ENCODE results near the gene DCXR.

Gene DCXR

DNA sequence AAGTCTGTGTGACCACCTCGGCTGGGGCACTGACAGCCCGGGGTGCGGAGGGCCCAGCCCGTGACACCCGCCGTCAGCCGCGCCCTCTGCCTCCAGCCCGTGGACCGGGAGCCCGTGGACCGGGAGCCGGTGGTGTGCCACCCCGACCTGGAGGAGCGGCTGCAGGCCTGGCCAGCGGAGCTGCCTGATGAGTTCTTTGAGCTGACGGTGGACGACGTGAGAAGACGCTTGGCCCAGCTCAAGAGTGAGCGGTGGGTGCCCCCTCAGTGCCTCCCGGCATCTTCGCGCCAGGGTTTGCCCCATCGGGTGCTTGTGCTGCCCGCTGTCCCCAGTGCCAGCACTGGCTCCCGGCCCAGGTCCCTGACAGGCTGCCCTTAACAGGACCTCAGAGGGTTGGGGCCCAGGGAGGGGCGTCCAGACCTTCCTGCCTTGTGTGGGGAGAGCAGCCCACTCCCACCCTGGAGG is 28.5 kb downstream of the DCXR start:
- no peak for DNase-seq

DNA sequence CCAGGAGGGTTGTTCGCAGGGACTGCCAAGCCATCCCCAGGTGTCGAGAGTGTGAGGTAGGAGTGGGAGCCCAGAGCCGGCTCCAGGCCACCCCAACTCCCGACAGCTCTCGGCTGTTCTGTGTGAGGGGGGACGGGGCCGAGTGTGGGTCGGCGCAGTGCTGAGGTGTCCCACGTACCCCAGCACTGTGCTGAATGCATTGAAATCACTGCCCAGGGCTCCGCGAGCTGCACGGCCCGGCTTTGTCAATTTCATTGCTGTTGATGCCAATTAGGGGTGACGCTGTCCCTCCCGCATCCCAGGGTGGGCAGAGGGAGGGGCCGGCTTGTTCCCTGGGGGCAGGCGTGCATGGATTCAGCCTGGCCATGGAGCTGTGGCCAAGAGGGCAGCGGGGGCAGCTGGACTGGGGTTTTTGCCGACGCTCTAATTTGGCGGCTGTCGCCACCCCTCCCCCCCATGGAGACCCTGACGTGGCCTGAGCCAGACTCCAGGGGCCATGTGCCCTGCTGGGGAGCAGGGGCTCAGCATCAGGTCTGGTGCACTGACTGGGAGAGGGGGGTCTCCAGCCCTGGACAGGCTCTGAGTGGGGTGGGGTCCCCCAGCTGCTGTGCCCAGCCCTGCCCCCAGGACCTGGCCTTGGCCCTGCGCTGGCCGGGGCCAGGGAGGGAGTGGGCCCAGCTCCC is 29.1 kb downstream of the DCXR start:
- DNase-seq = no peak

DNA sequence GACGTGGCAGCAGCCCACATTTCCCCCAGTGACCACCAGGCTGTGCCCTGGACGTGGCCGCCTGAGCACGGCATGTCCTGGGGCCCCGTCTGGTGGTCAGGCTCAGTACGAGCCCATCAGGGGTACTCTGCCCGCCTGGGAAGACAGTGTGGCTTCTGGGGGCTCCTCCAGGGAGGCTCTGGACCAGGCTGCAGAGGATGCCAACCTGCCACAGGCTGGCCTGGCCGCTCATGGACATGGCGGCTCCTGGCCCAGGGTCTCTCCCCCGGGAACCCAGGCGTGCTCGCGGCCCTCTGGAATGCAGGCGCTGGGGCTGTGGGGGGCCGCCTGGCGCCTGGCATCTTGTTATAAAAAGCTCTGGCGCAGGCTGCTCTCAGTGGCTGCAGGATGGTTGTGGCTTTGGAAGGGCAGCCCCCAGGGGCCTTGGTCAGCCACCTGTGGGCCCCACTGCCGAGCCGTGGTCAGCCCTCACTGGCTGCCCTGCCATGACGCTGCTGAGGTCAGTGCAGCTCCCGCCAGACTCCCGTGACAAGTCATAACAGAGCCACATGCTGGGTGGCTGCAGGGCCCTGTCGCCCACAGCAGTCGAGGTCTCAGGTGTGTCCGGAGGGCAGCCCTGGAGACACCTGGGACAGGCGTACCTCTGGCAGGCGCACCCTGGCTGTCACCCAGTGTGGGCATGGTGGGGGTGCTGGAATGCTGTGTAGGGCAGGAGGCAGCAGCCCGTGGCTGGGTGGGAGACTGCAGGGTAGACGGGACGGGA is 29.8 kb downstream of the DCXR start:
- no peak for DNase-seq

DNA sequence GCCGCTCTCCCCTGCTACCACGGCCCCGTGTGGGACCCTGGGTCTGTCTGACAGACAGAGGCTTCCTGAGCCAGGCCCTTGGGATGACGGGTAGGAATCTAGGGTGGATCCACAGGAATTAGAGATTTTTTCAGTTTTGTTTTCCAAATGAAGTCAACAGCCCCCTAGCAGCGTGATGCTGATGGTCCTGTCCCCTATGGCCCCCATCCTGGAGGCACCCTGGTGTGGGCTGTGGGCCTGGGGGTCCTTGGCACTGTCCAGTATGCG is 30.3 kb downstream of the DCXR start:
- no peak for DNase-seq

DNA sequence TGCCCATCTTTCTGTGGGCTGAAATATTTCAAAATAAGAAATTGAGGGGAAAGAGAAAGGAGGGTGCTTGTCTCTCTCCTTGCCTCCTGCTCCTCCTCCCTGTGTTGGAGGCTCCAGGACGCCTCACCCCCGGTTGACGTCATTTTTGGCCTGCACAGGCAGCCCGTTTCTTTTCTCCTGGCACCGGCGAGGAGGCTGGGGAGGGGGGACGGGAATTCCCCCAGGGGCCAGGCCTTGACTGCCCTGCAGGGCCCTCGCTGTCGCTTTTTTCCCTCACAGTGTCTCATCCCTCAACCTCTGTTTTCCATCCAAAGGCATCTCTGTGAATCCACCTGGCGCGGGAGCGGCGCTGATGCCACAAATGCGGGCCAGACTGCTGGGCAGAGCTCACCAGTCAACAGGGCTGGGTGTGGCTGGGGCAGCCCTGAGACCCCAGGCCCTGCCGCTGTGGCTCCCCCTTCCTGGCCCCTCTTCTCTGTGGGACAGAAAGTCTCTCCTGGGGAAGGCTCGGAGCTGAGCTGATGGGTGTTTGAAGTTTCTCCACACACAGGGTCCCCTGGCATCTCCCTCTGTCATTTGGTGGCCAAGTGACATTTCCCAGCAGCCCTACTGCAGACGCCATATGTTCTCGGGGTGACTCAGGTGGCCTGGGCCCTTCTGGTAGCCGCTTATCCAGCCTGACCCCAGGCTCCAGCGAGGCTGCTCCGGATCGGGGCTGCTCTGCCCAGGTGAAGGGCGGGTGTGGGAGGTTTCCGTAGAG is 30.8 kb downstream of the DCXR start:
- DNase-seq = no peak

DNA sequence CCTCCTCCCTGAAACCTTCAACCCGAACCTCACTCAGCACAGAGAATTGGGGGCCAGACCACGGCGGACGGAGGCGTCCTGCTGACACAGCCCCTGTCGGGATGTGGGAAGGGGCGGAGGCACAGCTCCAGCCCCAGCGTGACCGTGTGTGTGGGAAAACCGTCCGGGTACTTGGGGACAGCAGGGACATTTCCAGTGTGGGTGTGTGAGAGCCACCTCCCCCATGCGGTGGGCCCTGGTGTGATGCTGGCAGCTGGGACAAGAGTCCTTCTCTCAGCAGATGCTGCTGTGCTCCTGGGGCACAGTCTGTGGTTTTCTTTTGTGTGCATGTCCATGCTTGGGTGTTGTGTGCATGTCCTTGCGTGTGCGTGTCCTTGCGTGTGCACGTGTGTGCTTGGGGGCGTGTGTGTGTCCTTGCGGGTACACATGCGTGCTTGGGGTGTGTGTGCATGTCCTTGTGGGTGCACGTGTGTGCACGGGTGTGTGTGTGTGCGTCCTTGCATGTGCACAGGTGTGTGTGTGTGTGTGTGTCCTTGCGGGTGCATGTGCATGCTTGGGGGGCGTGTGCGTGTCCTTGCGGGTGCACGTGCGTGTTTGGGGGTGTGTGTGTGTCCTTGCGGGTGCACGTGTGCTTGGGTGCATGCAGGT is 31.7 kb downstream of the DCXR start:
- DNase-seq = no peak

DNA sequence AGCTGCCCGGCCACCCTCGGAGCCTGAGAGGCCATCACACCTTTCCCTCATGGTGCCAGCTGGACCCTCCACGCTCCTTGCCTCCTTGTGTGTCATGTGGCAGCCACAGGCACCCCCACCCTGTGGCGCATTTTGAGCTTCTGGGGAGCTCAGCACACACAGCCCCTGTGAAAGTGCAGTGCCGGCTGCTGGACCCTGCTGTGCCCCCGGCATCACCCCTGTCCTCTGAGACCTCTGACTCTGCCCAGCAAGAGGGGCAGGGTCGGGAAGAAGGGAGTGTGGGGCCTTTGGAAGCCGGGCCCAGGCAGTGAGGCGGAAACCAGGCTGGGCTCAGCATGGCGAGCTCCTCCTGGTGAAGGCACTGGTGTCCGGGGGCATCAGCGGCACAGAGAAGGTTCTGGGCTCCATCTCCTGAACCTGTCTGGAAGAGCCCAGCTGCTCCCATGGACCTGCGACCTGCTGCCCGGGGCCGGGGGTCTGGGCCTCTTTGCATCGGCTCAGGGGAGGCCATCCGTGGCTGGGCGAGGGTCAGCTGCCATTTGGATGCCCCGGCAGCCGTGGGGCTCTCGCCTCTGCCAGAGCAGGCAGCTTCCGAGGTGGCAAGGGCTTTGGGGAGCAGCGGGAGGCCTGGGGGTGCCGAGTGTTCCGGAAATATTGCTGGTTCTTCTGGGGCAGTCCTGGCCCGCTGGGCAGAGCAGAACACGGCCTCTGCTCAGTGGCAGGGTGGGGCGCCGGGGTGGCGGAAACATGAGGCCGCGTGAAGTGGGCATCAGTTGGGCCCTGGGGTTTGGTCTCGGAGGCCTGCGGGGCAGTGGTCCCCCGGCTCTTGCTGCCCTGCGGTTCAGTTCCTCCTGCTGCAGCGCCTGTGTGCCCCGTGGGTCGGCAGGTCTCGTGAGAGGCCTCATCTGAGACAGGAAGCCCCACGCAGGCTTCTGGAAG is 32.7 kb downstream of the DCXR start:
- no peak for DNase-seq

DNA sequence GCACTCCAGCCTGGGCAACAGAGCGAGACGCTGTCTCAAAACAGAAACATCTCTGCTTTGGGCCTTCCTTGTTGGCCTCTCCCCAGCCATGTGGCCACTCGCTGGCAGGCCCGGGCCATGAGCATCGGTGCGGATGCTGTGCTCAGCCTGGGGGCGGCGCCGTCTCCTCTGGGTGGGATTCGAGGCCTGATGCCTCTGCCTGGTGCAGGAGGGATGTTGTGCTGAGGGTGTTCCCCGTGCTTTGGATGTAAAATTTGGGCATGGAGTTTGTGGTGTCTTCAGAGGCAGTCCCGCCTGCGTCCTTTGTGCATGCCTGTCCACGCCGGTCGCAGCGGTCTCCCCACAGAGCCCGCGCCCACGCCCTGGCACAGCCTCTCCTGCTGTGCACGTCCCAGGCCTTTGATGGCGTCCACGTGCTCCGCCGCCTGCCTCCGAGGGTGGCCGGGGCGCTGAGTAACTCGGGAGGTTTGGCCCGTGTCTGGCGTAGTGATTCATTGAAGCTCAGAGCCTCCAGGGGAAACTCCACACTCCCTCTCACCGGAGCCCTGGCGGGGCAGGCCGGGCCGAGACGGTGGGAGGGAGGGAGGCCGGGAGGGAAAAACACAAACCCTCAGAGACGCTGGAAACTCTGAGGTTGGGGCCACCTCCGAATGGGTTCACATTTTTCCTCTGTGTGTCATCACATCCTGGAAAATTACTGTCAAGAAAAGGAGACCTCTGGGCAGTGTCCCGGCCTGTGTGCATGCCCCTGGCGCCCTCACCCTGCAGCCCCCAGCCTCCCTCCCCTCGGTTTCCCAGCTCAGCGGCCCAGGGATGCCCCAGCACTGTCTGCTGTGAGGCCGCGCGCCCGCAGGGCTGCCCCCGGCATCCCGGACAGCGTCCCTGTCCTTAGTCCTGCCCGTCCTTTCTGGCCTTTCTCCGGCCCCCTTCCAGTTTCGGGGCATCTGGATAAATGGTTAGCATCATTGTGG is 33.8 kb downstream of the DCXR start:
- DNase-seq = no peak

DNA sequence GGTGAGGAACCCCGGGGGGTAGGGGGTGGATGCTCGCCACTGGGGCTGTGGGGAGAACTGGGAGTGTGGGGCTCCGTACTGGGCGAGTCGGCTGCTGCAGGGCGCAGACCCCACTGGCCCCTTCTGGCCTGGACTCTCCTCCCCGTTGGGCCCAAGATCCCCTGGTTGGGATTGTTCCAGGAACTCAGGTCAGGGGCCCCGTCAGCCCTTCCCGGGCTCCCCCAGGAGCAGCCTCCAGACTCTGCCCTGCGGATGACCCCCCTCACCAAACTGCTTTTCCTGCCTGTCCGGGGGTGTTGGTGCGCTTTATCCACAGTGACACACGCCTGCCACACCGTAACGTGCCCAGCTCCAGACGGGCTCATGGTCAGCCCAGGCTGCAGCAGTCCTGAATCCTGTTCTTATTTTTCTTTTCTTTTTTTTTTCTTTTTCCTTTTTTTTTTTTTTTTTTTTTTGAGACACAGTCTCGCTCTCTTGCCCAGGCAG is 35.9 kb downstream of the DCXR start:
- no peak for DNase-seq

DNA sequence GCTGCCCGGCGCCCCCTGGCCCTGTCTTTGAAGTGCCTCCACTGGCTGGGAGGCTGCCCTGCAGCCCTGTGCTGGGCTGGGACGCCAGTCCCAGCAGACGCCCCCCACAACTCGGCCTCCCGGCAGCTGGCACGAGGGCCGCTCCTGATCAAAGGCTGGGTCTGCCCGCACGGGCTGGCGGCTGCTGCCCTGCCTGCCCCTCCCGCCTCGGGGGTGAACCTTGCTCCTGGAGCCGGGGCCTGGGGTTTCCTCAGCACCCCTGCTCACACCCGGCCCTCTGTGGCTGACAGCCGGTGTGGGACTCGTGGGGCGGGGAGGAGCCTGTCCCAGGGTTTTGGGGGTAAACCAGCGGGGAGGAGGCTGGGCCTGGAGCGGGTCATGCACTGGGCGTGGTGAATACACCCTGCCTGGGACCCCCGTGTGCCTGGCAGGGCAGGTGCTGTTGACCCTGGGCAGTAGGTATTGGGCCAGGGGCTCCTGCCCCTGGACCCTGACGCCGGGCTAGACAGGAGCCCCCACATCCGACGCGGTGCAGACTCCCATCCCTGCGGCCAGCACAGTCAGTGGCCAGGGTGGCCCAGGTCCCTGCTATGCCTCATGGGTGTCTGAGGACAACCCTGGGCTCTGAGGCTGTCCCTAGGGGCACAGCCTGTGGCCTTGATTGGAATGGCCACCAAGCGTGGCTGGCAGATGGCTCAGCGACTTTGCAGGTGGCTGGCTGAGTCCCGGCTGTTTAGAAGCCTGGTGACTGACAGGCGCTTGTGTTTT is 36.5 kb downstream of the DCXR start:
- no peak for DNase-seq

DNA sequence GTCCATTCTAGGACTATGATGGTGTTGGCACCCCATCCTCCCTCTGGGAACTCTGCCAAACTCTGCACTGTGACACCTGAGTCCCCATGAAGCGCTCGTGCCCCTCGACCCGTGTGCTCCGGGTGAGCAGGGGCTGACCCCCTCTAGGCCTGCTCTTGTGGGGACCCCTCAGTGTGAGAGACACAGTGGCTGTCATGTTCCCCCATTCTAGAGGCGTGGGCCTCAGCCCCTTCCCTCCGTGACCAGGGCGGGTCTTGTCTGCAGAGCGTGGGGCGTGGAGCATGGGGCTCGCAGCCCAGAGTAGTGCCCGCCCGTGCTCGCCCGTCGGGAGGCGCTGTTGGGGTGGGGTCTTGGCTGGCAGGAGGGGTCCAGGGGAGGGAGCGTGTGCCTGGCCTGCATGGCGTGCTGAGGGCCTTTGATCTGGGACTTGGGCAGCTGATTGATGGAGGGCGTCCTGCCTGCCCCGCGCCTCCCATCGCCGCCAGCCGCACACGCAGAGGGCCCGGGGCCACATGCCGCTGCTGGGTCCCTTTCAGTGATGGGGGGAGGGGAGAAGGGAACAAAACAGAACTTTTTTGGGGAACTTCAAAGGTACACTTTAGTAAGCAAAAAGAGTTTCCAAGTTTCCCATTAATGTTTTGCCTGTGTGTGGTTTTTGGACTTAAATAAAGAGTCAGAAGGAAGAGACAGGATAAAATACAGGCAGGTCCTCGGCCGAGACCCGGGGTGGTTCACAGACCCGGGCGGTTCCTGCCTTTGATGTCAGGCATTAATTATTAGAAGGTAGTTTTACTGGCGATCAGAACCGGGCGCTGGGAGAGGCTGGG is 37.3 kb downstream of the DCXR start:
- no peak for DNase-seq

DNA sequence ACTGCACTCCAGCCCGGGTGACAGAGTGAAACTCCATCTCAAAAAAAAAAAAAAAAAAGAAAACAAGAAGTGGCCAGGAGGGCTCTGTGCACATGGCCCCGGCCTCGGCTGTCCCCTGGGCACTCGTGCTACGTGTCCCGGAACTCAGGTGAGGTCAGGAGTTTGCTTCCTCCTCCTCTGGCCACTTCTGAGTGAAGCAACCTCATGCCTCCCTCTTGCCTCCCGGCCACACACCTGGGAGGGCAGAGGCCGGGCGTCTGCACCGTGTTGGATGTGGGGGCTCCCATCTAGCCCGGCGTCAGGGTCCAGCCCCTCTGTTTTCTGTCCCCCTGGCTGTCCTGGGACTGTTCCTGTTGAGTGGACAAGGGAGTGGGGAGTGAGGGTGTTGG is 37.9 kb downstream of the DCXR start:
- DNase-seq = no peak

DNA sequence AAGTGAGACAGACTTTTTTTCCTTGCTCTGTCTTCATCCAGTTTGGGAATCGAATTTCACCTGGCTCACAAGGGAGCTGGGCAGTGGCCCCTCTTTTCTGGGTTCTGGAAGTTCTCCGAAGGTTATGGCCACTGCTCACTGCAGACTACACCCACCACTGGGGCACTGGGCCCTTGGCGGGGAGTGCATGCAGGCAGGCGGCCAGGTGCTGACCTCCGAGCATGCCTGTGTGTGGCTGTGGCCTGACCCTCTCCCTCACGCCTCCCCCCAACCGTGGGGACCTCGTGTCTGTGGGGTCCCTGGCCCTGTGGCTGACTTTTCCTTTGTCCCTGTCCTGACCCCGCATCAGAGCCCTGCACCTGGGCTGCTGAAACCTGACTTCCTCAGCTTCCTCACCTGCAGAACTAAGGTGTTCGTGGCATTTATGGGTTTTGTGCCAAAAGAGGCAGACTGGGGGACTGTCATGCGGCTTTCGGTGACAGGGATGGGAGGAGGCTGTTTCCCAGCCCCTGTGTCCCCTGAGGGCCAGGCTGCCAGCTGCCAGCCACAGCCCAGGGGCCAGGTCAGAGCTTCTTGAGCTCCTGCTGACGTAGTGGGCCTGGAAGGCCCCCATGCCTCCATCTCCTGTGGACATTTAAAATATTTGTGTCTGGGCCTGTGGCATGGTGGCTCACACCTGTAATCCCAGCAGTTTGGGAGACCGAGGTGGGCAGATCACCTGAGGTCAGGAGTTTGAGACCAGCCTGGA is 38.6 kb downstream of the DCXR start:
- no peak for DNase-seq

DNA sequence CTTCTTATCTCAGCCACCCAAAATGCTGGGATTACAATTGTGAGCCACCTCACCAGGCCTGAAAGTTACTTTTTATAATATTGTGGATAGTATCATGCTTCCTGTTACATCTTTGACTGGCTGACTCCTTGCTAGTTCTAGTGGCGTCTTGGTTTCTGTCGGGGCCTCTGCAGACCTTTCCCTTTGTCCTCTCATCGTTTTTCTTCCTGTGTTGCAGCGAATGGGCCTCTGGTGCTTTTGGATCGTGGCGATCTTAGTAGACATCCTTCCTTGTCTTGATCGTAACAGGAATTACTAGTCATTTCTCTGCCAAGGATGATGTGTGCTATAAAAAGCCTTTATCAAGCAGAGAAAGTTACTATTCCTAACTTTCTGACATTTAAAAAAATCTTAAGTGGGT is 39.3 kb downstream of the DCXR start:
- no peak for DNase-seq

DNA sequence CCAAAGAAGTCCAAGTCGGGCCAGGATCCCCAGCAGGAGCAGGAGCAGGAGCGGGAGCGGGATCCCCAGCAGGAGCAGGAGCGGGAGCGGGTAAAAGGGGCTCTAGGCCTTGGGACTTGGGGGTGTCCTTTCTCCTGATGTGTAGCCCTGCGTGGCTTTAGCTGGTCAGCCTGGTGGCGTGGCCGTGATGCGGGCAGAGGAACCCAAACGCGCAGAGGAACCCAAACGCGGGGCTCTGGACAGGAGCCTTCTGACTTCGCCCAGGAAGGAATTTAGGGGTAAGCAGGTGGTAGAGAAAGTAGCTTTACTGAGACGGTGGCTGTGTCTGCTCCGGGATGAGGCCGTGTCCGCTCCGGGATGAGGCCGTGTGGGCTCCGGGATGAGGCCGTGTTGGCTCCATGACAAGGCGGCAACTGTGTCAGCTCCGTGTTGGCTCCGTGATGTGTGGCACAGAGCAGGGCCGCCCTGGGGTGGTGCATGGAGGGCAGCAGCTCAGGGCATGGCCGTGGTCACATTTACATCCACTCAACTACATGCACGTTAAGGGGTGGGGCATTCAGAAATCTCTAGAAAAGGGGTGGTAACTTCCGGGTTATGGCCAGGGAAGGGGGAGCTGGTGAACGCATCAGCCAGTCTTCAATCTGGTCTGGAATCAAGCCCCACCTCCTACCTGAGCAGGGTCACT is 40.6 kb downstream of the DCXR start:
- DNase-seq = no peak

DNA sequence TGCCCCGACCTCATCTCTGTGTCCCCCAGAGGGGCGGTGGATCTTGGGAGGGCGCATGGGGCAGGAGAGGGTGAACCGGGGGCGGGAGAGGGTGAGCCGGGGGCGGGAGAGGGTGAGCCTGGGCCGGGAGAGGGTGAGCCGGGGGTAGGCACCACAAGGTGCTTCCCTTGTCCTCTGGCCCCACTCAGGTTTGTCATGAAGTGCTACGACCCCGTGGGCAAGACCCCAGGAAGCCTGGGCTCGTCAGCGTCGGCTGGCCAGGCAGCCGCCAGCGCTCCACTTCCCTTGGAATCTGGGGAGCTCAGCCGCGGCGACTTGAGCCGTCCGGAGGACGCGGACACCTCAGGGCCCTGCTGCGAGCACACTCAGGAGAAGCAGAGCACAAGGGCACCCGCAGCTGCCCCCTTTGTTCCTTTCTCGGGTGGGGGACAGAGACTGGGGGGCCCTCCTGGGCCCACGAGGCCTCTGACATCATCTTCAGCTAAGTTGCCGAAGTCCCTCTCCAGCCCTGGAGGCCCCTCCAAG is 41.2 kb downstream of the DCXR start:
- DNase-seq = no peak

DNA sequence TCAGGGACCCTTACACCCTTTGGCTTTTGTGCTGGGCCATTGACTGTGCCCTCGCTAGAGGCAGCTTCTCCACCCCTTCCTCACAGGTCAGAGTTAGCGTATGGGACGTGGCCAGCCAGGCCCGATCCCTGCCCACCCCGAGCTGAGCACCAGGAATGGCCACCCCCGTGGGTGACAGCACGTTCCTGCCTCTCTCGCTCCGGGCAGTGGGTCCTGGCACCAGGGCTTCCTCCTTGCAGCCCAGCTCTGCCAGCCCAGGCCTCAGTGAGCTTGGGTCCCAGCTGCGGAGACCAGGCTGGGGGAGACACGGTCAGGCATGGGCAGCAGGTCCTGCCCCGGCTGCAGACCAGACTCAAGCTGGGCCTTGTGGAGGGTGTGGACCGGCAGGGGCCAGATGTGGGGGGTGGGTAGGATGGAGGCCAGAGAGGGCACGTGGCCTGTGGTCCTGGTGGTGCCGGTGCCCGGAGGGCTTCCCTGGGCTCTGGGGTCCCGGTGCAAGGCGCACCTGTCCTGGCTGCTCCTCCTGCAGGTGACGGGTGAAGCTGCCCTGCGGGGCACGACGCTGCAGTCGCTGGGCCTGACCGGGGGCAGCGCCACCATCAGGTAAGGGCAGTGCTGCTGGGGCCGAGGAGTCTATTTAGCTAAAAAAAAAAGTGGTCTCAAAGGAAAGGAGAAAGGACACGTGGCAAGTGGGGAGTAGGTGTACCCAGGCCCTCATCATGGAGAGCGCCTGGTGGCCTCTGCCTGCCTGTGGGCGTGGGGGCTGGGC is 41.9 kb downstream of the DCXR start:
- DNase-seq = no peak

All from CD4-positive, alpha-beta T cell treated with Interleukin-1 beta for 1 hour (primary cell).